Left ventricle myocardium superior (tissue), 1 donor: ENCODE results near the gene G0S2. TPM values are rescaled to one million over a fixed set of nuclear protein-coding genes. Genes with fewer than 3 reads are reported as not detected.

ENCODE experiments used
- ATAC-seq: fragments of 200-7000 bp; cut with Tn5 transposase; one replicate; pipeline ENCODE4 v1.9.1; 2020; ENCODE audit warnings: mild to moderate bottlenecking, moderate library complexity
- DNase-seq: peaks from one replicate; pipeline ENCODE4 v3.0.0-alpha.2; 2020
- intact Hi-C: fragments of 100-400 bp; cut with micrococcal nuclease; formaldehyde crosslinking; loops from one replicate; pipeline ENCODE4 v1.11.0; 2022
- long read RNA-seq: library from polyadenylated mRNA; unstranded; transcript quantifications from one replicate; pipeline ENCODE4 v2.0.0, GENCODE V29; 2021
- total RNA-seq: library from RNA; stranded (reverse); fragmentation: NEBNext Ultra II Directional; extraction: Animal tissue kit (Norgen Biotek cat#: 25700); gene quantifications from one replicate; pipeline ENCODE4 v1.2.1, GENCODE V29; 2021
- donor health status: DM: no; HTN: yes; CAD: no; lungs with severe emphysema.

Gene G0S2, protein sequence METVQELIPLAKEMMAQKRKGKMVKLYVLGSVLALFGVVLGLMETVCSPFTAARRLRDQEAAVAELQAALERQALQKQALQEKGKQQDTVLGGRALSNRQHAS
- 594 TPM for total RNA-seq
- long read RNA-seq, transcript G0S2-201 (2 exons, 866 nt): major isoform, 2,315 of 2,368 reads
- long read RNA-seq, partial matches to known transcripts: 0 of 2,368 reads
- long read RNA-seq, other reads (novel, unspliced or antisense): 53 of 2,368 reads

DNA sequence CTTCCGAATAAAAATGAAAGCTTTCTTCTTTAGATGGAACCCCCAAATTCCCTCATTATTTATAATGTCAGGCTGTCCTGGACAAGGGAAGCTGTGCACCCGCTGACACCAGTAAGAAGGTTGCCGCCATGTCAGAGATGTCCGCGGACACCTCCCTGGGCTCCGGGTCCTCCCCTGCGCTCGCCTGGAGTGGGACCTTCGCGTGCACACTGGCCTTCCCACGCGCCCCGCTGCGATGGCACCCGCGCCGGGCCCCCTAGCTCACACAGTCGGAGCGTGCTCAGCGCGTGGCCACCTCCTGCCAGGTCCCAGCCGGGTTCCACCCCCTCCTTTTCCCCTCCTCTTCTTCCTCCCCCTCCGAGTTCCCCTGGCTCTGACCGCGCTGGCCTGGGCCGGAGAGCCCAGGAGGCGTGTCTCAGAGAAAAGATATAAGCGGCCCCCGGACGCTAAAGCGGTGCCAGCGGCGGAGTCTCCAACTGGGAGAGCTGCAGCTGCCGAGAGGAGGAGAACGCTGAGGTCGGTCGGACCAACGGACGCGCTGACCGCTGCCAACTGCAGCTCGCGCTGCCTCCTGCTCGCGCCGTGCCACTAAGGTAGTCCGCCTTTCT lies at the start of gene G0S2:
Gene G0S2, plus strand, starts transcription at position 456 of the 608 bp plus-strand sequence. CDS start 273 bp downstream, outside the sequence.
- ATAC-seq (peak; percentile 92), DNase-seq (peak; percentile 91)
- intact Hi-C loops: no loop called here

DNA sequence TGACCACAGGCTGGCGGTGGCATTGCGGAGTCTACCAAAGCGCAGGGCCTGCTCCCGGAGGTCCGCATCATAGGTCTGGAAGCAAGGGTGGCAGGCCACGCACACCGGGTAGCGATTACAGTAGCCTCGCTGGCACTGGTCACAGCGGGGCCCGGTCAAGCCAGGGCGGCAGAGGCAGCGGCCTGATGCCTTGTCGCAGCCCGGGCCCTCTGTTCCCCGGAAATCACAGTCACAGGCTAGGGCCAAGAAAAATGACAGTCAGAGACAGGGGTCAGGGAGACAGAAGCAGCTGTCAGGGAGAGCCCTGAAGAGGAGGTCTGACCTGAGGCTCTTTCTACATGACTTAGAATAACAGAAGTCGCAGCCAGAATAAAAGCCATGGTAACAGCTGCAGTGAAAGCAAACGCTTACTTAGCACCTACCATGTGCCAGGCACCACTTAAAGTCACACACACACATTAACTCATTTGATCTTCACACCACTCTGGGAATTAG lies 49.4 kb upstream of the G0S2 start:
- DNase-seq: no peak
- intact Hi-C loops: no loop called here
- peak; percentile 29 for ATAC-seq

DNA sequence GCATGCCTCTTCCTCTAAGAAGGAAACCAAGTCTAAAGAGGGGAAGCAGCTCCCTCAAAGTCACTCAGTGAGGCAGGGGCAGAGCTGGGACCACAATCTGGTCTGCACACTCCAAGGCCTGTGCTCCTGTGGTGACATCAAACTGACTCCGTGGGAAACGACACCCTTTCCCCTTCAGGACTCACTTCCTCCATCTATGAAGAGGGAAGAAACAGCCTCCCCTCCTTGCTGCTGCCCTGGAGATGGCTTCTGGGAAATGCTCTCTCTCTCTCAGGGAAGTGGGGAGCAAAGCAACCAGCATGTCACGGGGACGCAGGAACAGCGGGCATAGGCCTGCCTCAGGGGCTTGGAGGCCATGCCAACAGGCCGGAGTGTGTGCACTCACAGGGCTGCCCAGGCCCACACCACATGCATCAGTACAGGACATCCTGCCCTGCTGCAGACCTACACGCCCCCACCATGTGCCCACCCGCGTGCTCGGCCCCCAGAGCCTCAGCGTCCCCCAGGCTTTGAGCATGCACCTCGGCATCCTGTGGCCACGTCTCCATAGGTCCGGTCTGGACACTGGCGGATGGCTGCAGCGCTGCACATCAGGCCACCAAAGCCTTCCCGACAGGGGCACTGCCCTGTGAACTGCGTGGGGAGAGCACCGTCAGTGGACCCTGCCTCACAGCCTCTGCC lies 48.7 kb upstream of the G0S2 start:
- DNase-seq: no peak

DNA sequence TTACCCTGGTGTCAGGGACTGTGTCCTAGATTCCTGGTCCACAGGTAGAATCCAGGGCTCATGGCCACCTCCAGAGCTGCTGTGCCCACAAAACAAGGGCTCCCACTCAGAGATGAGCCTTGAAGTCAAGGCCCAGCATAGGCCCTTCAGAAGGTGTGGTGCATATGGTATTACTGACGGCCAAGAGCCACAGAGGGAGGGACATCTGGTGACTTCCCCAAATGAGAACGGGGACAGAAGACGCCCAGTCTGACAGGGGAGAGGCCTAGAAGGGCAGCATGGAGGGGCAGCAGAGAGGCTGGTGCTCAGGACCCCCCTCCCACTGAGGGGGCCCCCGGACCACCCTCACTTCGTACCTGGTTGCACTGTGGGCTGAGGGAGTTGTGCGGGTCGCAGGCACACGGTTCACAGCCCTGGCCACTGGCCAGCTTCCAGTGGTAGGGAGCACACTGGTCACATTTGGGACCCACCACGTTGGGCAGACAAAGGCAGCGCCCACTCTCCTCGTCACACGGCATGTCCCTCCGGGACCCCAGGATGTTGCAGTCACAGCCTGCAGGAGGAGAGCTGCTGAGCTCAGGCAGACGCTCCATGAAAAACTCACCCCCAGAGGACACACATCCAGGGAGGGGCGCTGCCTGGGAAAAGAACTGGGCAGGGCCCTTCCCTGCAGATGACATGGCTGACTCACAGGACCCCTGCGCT lies 48.0 kb upstream of the G0S2 start:
- no peak for DNase-seq
- intact Hi-C loops: no loop called here
- ATAC-seq: peak; percentile 1

More for the DNA sequence above, 48.7 kb upstream of the G0S2 start:
- intact Hi-C loops: no loop called here
- no peak for ATAC-seq

DNA sequence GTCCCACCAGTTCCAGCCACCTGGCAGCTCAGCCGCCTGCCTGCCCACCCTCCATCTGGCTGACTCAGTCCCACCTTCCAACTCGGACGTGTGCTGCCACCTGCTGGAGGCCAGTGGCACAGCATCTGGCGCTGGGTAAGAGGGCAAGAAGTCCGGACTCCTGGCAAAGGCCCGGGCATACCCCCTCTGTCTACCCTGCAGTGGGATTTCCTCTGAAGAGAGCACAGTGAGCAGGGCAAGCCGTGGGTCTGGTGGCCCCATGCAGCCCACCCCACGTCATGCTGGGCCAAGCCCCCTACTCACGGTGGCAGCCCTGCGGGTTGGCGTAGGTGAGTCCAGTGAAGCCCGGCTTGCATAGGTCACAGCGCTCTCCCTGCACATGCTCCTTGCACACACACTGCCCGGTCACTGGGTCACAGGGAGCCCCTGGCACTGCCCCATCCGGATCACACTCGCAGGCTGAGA lies 47.4 kb upstream of the G0S2 start:
- intact Hi-C loops: no loop called here

DNA sequence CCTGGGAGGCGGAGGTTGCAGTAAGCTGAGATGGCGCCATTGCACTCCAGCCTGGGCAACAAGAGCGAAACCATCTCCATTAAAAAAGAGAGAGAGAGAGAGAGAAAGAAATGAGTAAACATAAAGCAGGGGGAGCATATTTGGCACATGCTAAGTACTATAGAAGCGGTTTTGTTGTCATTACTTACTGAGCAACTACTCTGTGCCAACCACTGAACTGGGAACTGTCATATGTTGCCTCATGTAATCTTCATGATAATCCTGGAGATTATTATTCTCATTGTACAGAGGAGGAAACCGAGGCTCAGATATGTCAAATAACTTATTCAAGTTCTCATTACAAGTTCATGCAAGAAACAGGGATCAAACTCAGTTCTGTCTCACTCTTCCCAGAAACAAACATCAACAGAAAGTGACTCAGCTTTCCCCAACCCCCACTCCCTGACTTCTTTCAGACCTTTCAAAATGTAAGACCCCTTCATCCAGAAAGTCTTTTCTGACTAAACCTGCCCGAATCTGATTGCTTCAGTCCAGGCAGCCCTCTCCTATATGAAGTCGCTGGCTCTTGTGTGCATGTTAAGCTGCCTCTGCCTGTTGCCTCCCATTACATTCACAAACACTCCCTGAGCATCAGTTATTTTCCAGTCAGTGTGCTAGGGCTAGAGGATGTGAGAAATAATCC lies 46.5 kb upstream of the G0S2 start:
- DNase-seq (no peak), ATAC-seq (no peak)
- intact Hi-C loops: no loop called here

More for the DNA sequence above, 47.4 kb upstream of the G0S2 start:
- peak; percentile 76 for ATAC-seq
- peak; percentile 90 for DNase-seq

DNA sequence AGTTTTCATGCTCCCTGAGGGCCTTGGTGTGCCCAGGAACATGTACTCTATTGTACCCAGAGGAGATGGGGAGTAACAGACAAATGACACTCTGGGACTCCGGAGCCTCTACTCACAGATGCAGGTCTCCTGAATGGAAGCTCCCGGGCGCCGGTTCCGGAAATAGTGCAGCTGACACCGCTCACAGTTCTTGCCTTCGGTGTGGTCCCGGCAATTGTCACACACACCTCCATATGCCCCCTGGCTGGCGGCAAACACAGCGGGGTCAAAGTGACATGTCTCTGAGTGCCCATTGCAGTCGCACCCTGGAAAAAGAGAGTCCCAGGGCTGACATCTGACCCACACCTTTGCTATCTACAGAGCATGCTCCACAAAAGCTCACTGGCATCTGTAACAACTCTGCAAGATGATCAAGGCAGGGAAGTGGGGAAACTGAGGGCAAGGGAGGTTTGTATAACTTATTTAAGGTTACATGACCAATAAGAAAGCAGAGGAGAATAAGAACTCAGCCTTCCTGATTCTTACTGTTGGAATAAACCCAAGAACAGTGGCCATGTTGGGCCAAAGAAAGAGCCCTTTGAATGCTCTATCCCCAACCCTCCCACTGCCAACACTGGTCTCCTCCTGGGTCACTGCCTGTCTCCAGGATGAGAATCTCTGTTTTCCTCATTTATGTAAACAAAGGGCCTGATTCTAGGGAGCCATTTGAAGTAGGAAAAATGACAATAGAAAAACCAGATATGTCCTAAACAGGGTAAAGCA lies 45.4 kb upstream of the G0S2 start:
- intact Hi-C loops: no loop called here
- ATAC-seq (no peak), DNase-seq (no peak)

DNA sequence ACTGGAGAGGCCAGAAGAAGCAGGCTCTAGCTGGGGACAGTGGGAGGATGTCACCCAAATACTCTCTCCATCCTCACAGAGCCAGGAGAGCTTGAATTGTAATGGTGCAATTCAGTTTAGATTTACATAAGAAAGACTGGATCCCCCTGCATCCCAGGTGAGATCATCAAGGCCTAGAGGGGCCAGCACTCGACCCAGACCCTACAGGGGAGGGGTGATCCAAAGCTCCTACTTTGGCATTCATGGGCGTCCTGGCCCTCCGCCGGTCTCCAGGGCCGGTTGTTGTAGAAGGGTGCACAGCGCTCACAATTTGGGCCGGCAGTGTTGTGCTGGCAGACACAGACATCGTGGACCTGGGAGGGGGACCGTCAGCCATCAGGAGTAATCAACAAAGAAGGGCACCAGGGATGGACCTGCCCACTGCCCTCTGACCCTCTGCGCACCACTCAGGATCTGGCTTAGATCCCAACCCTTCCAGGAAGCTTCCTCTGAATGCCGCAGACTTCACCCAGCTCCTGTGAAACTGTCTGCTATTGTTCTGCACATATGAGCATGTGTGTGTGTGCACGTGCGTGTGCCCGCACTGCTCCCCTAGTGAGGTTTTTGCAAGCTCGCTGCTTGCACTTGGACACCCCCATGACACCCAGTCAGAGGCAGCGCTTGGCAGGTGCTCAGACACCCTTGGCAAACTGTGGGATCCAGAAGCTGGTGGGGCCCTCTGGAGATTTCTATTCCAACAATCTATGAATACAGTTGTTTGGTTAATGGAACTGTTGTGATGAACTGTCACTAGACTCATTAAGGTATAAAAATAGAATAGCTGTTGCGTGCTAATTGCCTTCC lies 44.6 kb upstream of the G0S2 start:
- intact Hi-C loops: no loop called here
- DNase-seq (peak; percentile 57), ATAC-seq (peak; percentile 10)

DNA sequence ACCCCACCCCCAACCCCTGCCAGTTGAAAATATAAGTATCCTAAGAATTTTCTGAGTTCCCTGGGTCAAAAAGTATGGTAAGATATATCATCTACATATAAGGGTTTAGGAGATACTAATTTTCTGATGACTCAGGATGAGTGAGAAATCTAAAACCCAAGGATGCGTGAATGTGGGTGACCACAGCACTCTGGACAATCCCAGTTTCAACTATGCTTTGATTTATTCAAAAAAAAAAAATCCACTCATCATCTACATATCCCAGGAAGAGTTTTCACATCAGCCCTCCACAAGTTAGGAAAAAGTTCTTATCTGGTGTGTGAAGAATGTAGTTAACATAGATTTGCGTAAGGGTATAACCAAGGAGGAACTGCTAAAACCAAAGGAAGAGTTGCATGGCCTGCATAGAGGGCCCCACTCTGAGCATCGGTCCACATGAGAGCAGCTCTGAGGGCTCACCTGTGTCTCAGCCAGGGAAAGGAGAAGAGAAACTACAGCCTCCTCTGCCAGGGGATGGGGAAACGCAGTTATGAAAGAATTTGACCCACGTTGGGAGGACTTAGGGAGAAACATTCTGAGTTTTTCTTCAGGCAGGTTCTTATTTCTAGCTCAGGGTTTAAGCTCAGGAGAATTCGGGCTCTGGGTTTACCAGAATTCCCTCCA lies 41.7 kb upstream of the G0S2 start:
- no peak for DNase-seq
- intact Hi-C loops: no loop called here
- no peak for ATAC-seq

DNA sequence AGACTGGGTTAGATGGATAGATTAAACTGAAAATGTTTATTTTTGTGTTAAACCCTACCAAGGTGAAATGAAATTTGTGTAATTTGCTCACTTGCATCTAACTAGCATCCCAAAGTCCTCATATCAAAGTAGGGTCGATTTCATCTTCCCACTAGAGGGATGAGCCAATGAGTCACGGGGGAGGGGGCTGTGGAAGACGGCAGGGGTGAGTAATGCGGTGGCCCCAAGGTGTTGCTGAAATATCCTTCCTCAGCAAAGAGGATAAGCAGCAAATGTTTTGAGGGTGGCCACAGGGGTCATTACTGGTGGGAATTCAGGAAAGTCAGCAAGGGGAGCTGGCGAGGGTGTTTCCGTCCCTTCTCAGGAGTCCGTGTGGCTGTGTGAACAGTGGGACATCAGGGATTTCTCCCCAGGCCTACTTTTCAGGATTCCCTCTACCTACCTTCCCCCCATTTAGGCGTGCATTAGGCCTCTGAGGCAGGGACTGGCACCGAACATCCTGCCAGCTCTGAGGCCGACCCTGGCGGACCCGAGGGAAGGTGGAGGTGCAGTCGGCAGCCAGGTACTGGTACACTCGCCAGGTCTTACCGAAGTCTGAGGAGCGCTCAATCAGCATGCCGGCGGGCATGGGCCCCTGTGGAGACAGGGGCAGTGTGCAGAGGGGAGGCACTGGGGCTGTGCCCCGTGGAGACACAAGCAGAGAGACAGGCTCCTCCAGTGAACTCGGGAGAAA lies 41.0 kb upstream of the G0S2 start:
- intact Hi-C loops: no loop called here
- DNase-seq (no peak), ATAC-seq (no peak)

DNA sequence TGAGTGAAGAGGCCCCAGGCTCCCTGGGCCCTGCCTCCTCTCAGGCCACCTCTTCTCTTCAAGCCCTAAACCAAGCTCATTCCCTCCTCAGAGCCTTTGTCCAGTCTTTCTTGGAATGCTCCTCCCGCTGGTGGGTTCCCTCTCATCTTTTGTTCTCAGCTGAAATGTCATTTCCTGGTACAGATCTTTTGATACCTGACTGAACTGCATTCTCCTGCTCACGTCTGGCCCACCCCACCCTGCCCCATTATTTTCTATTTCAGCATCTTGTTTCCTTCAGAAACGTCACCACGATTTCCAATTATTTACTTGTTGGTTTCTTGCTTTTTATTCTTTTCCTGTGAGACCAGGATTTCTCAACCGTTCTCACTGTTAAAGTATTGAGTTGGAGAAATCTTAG lies 39.4 kb upstream of the G0S2 start:
- ATAC-seq: no peak
- intact Hi-C loops: no loop called here
- no peak for DNase-seq

DNA sequence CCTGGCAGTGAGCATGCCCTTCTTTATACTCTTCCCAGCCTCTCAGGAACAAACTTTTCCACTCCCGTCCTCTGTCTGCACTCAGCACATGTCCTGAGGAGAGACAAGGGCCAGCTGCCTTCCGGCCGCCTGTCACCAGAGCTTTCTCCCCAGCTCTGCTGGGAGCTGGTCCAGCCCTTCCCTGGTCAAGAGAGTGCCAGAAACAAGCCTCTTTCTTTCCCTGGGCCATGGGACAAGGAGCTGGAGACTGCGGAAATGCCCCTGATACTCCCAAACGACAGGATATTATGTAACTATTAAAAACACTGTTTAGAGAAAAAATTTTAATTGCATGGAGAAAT lies 33.4 kb upstream of the G0S2 start:
- intact Hi-C loops: loop anchor here (5.0 kb wide), 1 partner anchor 50 kb away; no protein-coding TSS in a partner anchor
- DNase-seq (peak; percentile 95), ATAC-seq (peak; percentile 89)

DNA sequence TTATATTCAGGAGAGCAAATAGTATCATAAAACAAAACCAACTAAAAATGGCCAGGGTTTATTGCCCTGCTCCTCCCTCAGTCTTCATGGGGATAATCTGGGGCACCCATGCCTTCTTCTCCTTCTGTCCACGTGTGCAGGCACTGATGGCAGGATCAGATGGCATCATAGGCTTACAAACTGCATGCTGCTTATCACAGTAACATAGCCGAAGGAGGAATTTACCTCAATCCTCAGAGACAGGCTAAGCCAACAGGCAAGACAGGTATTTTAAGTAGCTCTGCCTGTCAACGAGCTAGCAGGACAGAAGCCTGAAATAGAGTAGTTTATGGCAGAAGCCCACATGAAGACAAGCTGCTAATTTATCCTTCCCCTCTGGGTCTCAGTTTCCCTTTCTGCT lies 32.4 kb upstream of the G0S2 start:
- DNase-seq (no peak), ATAC-seq (peak; percentile 62)

DNA sequence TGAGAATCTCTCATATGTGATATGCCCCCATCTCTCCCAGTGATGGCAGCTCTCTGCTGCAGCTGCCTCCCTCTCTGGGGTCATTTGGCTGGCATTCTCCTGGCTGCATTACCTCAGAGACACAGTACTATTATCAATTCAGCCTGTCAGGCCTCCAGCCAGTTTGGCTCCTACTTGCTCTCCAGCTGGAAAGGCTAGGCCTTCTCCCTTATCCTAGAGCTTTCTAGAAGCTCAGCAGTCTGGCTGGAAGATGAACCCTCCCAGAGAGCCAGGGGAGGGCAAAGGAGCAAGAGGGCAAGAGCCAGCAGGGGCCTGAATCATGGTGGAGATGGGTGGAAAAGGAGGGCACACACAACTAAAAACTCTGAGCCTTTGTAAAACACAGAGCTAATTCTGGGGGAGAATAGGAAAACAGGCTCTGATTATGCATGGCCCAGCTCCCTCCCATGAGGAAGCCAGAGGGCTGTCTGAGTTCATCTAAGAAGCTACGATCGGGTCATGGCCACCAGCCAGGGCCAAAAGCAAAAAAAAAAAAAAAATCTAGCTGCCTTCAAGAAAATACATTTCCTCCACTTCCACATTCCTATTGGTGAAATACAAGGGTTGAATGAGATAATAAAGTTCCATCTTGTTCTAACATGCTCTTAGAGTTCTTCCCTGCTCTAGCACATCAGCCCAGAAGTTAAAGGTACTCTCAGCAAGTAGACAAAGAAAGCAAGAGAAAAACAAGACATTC lies 31.8 kb upstream of the G0S2 start:
- peak; percentile 80 for ATAC-seq
- peak; percentile 86 for DNase-seq
- intact Hi-C loops: loop anchor here (5.0 kb wide), 1 partner anchor 49 kb away; no protein-coding TSS in a partner anchor

More for the DNA sequence above, 32.4 kb upstream of the G0S2 start:
- intact Hi-C loops: loop anchor here (5.0 kb wide), 1 partner anchor 49 kb away; no protein-coding TSS in a partner anchor

DNA sequence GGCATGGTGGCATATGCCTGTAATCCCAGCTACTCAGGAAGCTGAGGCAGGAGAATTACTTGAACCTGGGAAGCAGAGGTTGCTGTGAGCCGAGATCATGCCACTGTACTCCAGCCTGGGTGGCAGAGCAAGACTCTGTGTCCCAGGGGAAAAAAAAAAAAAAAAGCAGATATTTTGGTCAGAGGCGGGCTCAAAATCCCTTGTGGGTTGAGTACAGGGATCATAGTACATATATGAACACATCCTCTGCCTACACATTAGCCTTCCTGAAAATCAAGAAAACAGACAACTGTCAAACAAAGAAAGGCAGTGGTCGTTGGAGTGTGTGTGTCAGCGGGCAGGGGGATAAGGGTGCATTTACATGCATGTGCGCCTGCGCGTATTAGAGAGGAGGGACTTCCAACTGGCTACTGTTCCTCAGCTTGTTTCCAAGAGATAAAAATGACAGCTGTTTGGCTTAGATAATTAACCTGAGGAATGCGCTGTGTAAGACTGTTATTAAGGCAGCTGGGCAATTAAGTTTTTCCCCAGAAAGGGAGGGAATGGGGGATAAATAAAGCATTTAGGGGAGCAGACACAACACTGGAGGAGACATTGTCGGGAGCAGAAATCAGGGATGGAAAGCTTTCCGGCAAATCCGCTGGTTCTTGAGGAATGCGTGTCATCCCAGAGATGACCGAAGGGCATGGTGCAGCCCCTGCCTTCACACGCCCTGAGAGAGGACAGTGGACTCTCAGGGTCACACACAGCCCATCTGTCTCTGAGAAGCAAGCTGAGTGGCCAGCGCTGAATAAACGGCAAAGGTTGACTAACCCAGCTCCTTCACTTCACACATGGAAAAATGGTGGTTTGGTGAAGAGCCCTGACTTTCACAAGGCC lies 29.4 kb upstream of the G0S2 start:
- DNase-seq (peak; percentile 64), ATAC-seq (peak; percentile 15)
- intact Hi-C loops: no loop called here
